BLaER1 treated with 17β-estradiol and CSF1 and Interleukin-3, amounts not matched to agents 10 nM and 100 nM (cell line): ENCODE measurements around the gene LYPD6B.

Source experiments
- H3K27ac ChIP-seq, 11 experiments: shearing (Covaris generic); formaldehyde crosslinking; 2 replicates each; pipeline ENCODE4 v1.8.1; 2022
- H3K27me3 ChIP-seq, 11 experiments: shearing (Covaris generic); formaldehyde crosslinking; 2 replicates each; pipeline ENCODE4 v1.8.1; 2022
- H3K36me3 ChIP-seq, 11 experiments: shearing (Covaris generic); formaldehyde crosslinking; 2 replicates each; pipeline ENCODE4 v1.8.1; 2022
- H3K4me1 ChIP-seq, 10 experiments: shearing (Covaris generic); formaldehyde crosslinking; 2 replicates each; pipeline ENCODE4 v1.8.1; 2022
- H3K4me2 ChIP-seq, 11 experiments: shearing (Covaris generic); formaldehyde crosslinking; 2 replicates each; pipeline ENCODE4 v1.8.1; 2022
- H3K4me3 ChIP-seq, 10 experiments: shearing (Covaris generic); formaldehyde crosslinking; 2 replicates each; pipeline ENCODE4 v1.8.1; 2022
- H3K9ac ChIP-seq, 11 experiments: shearing (Covaris generic); formaldehyde crosslinking; 2 replicates each; pipeline ENCODE4 v1.8.1; 2022
- H3K9me3 ChIP-seq, 11 experiments: shearing (Covaris generic); formaldehyde crosslinking; replicated peaks in 1 of 11; 2 replicates each; pipeline ENCODE4 v1.8.1; 2022
- H4K20me1 ChIP-seq, 11 experiments: shearing (Covaris generic); formaldehyde crosslinking; 2 replicates each; pipeline ENCODE4 v1.8.1; 2022
- Cebpa-rat ChIP-seq, 11 experiments: shearing (Covaris generic); IDR thresholded peaks; 2 replicates each; pipeline ENCODE4 v1.8.1; 2022

LYPD6B gene

GRCh38 chr2:149188291-149188690 is 149.8 kb downstream of the LYPD6B start:
- no peak overlapping the region for H3K9ac ChIP-seq
- H4K20me1 ChIP-seq: no peaks in the 10 kb centered on the region
- no peak for TF ChIP-seq Cebpa-rat (IDR thresholded peaks at IDR 0.05)
- no peaks in the 10 kb centered on the region for H3K27me3 ChIP-seq
- H3K27ac ChIP-seq: no peak overlapping the region
- H3K4me1 ChIP-seq: no peaks in the 10 kb centered on the region; a peak in 1 of 20 replicates
- H3K4me2 ChIP-seq: no peak overlapping the region
- H3K9me3 ChIP-seq: no peaks in the 10 kb centered on the region
- H3K36me3 ChIP-seq: no peaks in the 10 kb centered on the region
- H3K4me3 ChIP-seq: no peak overlapping the region

DNA sequence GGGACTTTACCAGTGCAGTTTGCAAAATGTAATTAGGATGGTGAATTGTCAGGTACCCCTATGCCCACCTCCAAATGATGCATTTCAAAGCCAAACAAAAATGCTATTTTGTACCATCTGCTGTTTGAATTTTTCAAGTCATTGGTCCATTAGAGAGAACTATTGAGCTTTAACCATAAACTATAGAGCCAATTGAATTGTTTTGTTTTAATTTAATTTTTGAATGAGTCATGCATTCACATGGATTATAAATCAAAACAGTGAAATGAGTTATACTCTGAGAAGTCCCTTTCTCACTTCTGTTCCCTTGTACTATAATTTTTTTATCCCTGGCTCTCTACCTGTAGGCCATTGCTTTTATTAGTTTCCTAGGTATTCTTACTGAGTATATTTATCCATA is 151.3 kb downstream of the LYPD6B start:
- Histone ChIP-seq H3K36me3 (no peaks in the 10 kb centered on the region), H3K4me2 (no peak overlapping the region), H4K20me1 (no peaks in the 10 kb centered on the region), H3K4me1 (no peaks in the 10 kb centered on the region; a peak in 1 of 20 replicates), H3K27me3 (no peaks in the 10 kb centered on the region), H3K4me3 (no peak overlapping the region), H3K9me3 (no peaks in the 10 kb centered on the region), H3K27ac (no peak overlapping the region), H3K9ac (no peak overlapping the region)
- TF ChIP-seq Cebpa-rat (IDR thresholded peaks at IDR 0.05): no peak

GRCh38 chr2:149191915-149192314 is 153.4 kb downstream of the LYPD6B start:
- Histone ChIP-seq H3K4me1 (no peaks in the 10 kb centered on the region; a peak in 1 of 20 replicates), H3K9ac (no peak overlapping the region), H3K36me3 (no peaks in the 10 kb centered on the region), H3K27me3 (no peaks in the 10 kb centered on the region), H3K4me3 (no peak overlapping the region), H4K20me1 (no peaks in the 10 kb centered on the region), H3K9me3 (no peaks in the 10 kb centered on the region), H3K4me2 (no peak overlapping the region), H3K27ac (no peak overlapping the region)
- TF ChIP-seq Cebpa-rat (IDR thresholded peaks at IDR 0.05): no peak

DNA sequence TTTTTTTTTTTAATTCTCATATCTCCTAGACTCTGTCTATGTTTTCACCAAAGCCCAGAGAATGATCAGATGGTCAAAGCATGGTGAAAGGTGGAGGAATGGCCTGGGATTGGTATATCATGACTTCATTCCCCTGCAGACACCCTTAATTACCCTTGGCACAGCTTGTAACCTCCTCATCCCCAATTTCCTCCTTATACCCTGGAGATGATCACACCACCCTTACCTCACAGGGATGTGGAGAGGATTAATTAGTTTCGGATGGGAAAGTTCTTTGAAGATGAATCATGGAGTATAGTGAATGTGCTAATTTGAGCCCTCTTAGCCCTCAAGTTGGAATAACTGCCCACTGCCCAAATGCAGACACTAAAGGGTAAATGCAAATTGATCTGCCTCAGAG is 153.9 kb downstream of the LYPD6B start:
- no peaks in the 10 kb centered on the region for H3K9me3 ChIP-seq
- H4K20me1 ChIP-seq: no peaks in the 10 kb centered on the region

GRCh38 chr2:149200109-149200520 is 161.6 kb downstream of the LYPD6B start:
- H3K9ac ChIP-seq: no peak overlapping the region
- no peak overlapping the region for H3K4me3 ChIP-seq
- H4K20me1 ChIP-seq: no peaks in the 10 kb centered on the region
- no peaks in the 10 kb centered on the region for H3K4me1 ChIP-seq
- H3K36me3 ChIP-seq: no peaks in the 10 kb centered on the region
- no peak overlapping the region for H3K27ac ChIP-seq
- no peak overlapping the region for H3K4me2 ChIP-seq
- H3K27me3 ChIP-seq: no peaks in the 10 kb centered on the region
- no peak for TF ChIP-seq Cebpa-rat (IDR thresholded peaks at IDR 0.05)
- H3K9me3 ChIP-seq: no peaks in the 10 kb centered on the region

More for the DNA sequence above, 153.9 kb downstream of the LYPD6B start:
- Histone ChIP-seq H3K27me3 (no peaks in the 10 kb centered on the region), H3K4me3 (no peak overlapping the region), H3K9ac (no peak overlapping the region), H3K36me3 (no peaks in the 10 kb centered on the region), H3K4me1 (no peaks in the 10 kb centered on the region), H3K27ac (no peak overlapping the region), H3K4me2 (no peak overlapping the region)
- no peak for TF ChIP-seq Cebpa-rat (IDR thresholded peaks at IDR 0.05)

GRCh38 chr2:149204686-149205085 is 166.2 kb downstream of the LYPD6B start:
- no peak overlapping the region for H3K27ac ChIP-seq
- H4K20me1 ChIP-seq: no peaks in the 10 kb centered on the region

GRCh38 chr2:149205143-149205542 is 166.6 kb downstream of the LYPD6B start:
- Histone ChIP-seq H3K27ac (no peak overlapping the region), H3K36me3 (no peaks in the 10 kb centered on the region), H4K20me1 (no peaks in the 10 kb centered on the region), H3K4me2 (no peak overlapping the region), H3K9me3 (no peaks in the 10 kb centered on the region), H3K4me3 (no peak overlapping the region), H3K4me1 (no peaks in the 10 kb centered on the region), H3K27me3 (no peaks in the 10 kb centered on the region), H3K9ac (no peak overlapping the region)
- TF ChIP-seq Cebpa-rat (IDR thresholded peaks at IDR 0.05): no peak

More at GRCh38 chr2:149204686-149205085, 166.2 kb downstream of the LYPD6B start:
- Histone ChIP-seq H3K9ac (no peak overlapping the region), H3K4me2 (no peak overlapping the region), H3K4me1 (no peaks in the 10 kb centered on the region), H3K27me3 (no peaks in the 10 kb centered on the region), H3K36me3 (no peaks in the 10 kb centered on the region), H3K4me3 (no peak overlapping the region), H3K9me3 (no peaks in the 10 kb centered on the region)
- no peak for TF ChIP-seq Cebpa-rat (IDR thresholded peaks at IDR 0.05)

DNA sequence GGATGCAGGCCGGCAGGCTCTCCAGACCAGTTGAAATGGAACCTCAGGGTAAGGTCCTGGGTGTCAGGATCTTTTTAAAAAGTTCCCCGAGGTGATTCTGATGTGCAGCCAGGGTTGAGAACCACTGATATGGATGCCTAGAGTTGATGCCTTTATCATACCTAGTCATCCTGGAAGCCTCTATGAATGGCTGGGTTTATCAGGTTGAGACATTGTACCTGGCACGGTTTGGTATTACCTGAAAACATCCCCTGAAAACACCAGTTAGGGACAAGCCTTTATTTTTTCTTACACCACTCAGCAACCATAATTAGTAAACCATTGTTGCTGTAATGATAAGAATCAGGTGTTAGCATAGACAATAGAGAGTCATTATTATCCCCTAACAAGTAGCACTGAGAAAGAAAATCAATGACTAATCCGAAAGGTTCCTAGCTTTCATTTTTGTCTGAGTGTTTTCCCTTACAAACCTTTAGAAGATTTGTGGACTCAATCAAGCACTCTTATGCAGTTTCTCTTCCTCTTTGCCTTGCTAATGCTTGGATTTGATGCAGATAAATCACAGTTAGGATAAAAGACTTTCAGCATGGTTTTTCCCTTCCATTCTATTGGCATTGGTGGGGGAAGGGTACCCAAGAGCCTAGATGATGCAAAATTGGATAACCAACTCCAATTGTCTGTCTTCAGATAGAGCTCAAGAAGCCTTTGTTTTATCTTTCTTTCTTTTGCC is 175.4 kb downstream of the LYPD6B start:
- no peak overlapping the region for H3K9ac ChIP-seq
- H4K20me1 ChIP-seq: no peaks in the 10 kb centered on the region
- no peak overlapping the region for H3K27ac ChIP-seq
- H3K4me1 ChIP-seq: peaks cover 0 to 8% (median 0%) of the 10 kb centered on the region in 10 experiments; a peak in 2 of 20 replicates
- no peaks in the 10 kb centered on the region for H3K36me3 ChIP-seq
- H3K9me3 ChIP-seq: no peaks in the 10 kb centered on the region
- no peaks in the 10 kb centered on the region for H3K27me3 ChIP-seq
- no peak overlapping the region for H3K4me3 ChIP-seq
- H3K4me2 ChIP-seq: peak overlapping the region in 2 of 11 experiments; percentile 8 to 16; a peak in 2 of 22 replicates
- TF ChIP-seq Cebpa-rat (IDR thresholded peaks at IDR 0.05): no peak

GRCh38 chr2:149218497-149218896 is 180.0 kb downstream of the LYPD6B start:
- Histone ChIP-seq H3K27me3 (no peaks in the 10 kb centered on the region), H4K20me1 (no peaks in the 10 kb centered on the region), H3K4me2 (no peak overlapping the region), H3K4me1 (peaks cover 0 to 8% (median 0%) of the 10 kb centered on the region in 10 experiments; a peak in 2 of 20 replicates), H3K9ac (no peak overlapping the region), H3K36me3 (no peaks in the 10 kb centered on the region), H3K27ac (no peak overlapping the region), H3K9me3 (no peaks in the 10 kb centered on the region), H3K4me3 (no peak overlapping the region)
- TF ChIP-seq Cebpa-rat (IDR thresholded peaks at IDR 0.05): no peak

DNA sequence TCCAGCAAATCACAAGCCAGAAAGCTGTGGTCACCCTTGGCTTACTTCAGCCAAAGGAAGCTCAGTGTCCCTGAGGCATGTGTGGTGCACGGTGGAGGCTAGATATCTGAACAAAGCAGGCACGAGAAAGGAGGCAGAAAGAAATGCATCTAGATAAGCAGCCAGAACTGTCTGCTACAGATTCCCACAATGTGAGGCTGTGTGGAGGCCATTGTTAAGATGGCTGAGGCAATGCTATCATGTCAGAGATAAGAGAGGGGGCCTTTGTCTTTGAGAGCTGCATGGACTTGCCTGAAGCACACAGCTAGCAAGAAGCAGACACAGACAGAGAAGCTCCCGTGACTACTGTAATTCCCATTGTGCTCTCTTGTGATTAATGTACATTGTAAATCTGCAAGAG is 181.4 kb downstream of the LYPD6B start:
- Histone ChIP-seq H3K4me2 (no peak overlapping the region), H3K9ac (no peak overlapping the region), H4K20me1 (no peaks in the 10 kb centered on the region), H3K9me3 (no peaks in the 10 kb centered on the region), H3K4me3 (no peak overlapping the region), H3K27ac (no peak overlapping the region), H3K4me1 (no peaks in the 10 kb centered on the region), H3K27me3 (no peaks in the 10 kb centered on the region), H3K36me3 (no peaks in the 10 kb centered on the region)
- TF ChIP-seq Cebpa-rat (IDR thresholded peaks at IDR 0.05): no peak
